Prostate gland (tissue), 2 donors: ENCODE results near the gene SAFB2.

Experiments
- CTCF ChIP-seq, 4 experiments: fragments of 200-600 bp in 2 of 4; fragments of 450-650 bp in 2 of 4; sonication (generic) in 2 of 4; IDR thresholded peaks; 1 replicate in 3 of 4; 2 replicates in 1 of 4; pipeline ENCODE4 v1.5.1; 2016 to 2019; ENCODE audit warnings: antibody characterized with exemption in 4 of 4, mild to moderate bottlenecking in 2 of 4, moderate library complexity in 2 of 4
- POLR2A ChIP-seq: fragments of 450-650 bp; IDR thresholded peaks from one replicate; pipeline ENCODE4 v1.6.1; 2016; ENCODE audit warnings: antibody characterized with exemption, mild to moderate bottlenecking
- POLR2AphosphoS5 ChIP-seq: sonication (generic); formaldehyde crosslinking; IDR thresholded peaks from one replicate; pipeline ENCODE4 v1.6.1; 2017; ENCODE audit warnings: antibody characterized with exemption

- TF ChIP-seq CTCF (IDR thresholded peaks at IDR 0.05) (no peak), POLR2A (no peak), POLR2AphosphoS5 (no peak)
These were observed 18.9 kb downstream of the SAFB2 start for GRCh38 chr19:5603626-5604025.
